Measurements from ENCODE around the gene CCDC106.

DNA sequence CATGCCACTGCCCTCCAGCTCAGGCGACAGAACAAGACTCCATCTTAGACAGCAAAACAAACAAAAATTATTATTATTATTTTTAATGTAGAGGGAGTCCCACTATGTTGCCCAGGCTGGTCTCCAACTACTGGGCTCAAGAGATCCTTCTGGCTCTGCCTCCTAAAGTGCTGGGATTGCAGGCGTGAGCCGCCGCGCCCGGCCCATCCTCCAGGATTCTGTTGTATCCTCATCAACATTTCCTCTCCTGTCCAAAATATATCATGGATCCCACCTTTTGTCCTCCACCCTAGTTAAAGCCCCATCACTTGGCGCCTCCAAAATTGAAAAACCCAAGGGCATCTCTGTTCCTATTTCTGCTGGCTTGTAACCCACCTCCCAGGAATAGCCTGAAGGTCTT lies 24.9 kb upstream of the CCDC106 start:
- TF ChIP-seq, protein P1, sequence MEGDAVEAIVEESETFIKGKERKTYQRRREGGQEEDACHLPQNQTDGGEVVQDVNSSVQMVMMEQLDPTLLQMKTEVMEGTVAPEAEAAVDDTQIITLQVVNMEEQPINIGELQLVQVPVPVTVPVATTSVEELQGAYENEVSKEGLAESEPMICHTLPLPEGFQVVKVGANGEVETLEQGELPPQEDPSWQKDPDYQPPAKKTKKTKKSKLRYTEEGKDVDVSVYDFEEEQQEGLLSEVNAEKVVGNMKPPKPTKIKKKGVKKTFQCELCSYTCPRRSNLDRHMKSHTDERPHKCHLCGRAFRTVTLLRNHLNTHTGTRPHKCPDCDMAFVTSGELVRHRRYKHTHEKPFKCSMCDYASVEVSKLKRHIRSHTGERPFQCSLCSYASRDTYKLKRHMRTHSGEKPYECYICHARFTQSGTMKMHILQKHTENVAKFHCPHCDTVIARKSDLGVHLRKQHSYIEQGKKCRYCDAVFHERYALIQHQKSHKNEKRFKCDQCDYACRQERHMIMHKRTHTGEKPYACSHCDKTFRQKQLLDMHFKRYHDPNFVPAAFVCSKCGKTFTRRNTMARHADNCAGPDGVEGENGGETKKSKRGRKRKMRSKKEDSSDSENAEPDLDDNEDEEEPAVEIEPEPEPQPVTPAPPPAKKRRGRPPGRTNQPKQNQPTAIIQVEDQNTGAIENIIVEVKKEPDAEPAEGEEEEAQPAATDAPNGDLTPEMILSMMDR (IDR thresholded peaks at IDR 0.05): no peak
- no peak for TF ChIP-seq POLR2A (IDR thresholded peaks at IDR 0.05)
- TF ChIP-seq POLR2AphosphoS5 (IDR thresholded peaks at IDR 0.05; ENCODE audit: insufficient read depth in 1 of 2, low read depth in 1 of 2): no peak

Data from vagina (tissue), 2 donors.